ENCODE measurements around the gene IGFBP6.

Gene IGFBP6

DNA sequence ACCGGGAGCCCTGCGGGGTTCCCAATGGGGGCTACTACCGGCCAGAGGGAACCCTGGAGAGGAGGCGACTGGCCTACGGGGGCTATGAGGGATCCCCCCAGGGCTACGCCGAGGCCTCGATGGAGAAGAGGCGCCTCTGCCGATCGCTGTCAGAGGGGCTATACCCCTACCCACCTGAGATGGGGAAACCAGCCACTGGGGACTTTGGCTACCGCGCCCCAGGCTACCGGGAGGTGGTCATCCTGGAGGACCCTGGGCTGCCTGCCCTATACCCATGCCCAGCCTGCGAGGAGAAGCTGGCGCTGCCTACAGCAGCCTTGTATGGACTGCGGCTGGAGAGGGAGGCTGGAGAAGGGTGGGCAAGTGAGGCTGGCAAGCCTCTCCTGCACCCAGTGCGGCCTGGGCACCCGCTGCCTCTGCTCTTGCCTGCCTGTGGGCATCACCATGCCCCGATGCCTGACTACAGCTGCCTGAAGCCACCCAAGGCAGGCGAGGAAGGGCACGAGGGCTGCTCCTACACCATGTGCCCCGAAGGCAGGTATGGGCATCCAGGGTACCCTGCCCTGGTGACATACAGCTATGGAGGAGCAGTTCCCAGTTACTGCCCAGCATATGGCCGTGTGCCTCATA is 37.9 kb upstream of the IGFBP6 start:
- no peak for DNase-seq (ENCODE audit: low read depth)

DNA sequence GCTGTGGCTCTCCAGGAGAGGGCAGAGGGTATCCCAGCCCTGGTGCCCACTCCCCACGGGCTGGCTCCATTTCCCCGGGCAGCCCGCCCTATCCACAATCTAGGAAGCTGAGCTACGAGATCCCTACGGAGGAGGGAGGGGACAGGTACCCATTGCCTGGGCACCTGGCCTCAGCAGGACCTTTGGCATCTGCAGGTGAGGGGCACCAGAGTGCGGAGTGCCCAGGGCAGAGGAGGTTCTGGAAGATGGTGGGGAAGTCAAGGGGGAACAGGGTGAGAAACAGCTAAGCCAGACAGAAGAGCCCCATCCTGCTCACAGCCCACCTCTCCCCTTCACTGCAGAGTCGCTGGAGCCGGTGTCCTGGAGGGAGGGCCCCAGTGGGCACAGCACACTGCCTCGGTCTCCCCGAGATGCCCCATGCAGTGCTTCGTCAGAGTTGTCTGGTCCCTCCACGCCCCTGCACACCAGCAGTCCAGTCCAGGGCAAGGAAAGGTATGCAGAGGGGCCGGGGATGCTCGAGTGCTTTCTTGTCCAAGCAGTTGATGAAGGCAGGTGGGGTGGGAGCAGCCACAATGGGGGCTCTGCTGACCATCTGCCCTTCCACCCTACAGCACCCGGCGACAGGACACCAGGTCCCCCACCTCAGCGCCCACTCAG is 37.3 kb upstream of the IGFBP6 start:
- no peak for DNase-seq (ENCODE audit: low read depth)

DNA sequence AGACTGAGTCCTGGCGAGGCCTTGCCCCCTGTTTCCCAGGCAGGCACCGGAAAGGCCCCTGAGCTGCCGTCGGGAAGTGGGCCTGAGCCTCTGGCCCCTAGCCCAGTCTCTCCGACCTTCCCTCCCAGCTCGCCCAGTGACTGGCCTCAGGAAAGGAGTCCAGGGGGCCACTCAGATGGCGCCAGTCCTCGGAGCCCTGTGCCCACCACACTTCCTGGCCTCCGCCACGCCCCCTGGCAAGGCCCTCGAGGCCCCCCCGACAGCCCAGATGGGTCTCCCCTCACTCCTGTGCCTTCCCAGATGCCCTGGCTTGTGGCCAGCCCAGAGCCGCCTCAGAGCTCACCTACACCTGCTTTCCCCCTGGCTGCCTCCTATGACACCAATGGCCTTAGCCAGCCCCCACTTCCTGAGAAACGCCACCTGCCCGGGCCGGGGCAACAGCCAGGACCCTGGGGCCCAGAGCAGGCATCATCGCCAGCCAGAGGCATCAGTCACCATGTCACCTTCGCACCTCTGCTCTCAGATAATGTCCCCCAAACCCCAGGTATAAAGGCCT is 36.7 kb upstream of the IGFBP6 start:
- no peak for DNase-seq (ENCODE audit: low read depth)

DNA sequence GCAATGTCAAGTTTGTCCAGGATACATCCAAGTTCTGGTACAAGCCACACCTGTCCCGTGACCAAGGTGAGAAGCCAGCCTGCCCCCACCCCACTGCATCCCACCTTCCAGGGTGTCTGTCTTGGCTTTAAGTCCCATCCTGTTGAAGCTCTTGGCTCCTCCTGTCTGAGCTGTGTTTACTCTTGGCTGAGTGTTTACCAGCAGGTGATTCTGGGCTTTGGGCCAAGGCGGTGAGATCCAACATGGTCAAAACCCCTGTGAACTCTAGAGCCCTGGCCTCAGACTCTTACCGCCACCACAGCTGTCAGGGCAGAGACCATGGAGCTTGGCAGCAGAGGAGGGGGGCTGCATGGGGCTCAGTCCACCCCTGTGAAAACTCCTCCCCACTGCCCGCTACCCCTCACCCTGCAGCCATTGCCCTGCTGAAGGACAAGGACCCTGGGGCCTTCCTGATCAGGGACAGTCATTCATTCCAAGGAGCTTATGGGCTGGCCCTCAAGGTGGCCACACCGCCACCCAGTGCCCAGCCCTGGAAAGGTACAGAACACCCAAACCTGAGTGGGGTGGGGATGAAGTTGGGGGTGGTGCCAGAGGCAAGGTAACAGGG is 36.0 kb upstream of the IGFBP6 start:
- DNase-seq (ENCODE audit: low read depth), result no peak

DNA sequence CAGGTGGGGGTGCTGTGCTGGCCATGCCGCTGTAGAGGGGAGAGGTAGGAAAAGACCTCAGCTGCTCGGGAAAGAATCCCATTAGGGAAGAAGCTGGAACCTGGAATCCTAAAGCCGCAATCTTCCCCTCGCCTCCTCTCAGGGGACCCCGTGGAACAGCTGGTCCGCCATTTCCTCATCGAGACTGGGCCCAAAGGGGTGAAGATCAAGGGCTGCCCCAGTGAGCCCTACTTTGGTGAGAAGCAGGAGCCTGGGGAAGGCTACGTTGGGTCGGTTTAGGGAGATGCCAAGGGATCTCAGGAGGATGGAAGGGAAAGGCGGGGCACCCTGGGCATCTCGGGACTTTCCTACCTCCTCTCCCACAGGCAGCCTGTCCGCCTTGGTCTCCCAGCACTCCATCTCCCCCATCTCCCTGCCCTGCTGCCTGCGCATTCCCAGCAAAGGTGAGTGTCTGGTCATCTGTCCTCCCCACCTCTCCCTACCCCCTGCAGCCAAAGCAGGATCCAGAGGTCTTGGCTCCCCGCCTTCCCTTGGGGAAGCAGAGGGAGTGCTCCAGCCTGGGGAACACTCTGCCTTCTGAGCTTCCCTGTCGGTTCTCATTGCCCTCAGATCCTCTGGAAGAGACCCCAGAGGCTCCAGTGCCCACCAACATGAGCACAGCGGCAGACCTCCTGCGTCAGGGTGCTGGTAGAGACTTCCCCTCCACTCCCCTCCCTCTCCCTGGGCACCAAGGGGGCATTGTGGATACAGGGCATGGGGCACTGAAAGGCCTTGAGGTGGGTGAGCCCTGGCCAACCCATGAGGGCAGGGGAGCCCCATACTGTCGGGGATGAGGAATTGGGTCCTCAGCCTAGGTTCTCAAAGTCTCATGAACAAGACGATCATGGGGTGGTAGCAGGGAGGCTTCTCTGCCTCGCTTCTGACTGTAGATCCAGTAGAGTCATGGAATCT is 35.2 kb upstream of the IGFBP6 start:
- DNase-seq (ENCODE audit: low read depth), result no peak

DNA sequence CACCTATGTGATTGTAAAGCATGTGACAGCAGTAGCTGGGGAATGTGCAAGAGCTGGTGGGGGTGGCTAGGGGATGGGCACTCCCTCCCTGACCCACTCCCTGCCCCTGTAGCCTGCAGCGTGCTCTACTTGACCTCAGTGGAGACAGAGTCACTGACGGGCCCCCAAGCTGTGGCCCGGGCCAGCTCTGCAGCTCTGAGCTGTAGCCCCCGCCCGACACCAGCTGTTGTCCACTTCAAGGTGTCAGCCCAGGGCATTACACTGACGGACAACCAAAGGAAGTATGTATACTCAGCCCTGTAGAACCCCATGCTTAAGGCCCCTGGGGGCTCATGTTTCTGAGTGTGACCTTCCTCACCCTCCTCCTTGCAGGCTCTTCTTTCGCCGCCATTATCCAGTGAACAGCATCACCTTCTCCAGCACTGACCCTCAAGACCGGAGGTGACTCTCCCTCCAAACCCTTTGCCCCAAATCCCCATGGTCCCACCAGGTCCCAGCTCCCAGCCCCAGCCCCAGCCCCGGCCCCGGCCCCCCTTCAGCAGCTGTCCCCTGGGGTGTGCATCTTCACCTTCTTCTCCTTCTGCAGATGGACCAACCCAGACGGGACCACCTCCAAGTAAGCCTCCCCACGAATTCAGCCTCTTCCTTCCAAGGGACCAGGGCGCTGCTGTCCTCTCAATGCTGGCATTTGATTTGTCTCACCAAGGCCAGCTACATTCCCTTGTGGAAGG is 34.3 kb upstream of the IGFBP6 start:
- DNase-seq (ENCODE audit: low read depth), result no peak

DNA sequence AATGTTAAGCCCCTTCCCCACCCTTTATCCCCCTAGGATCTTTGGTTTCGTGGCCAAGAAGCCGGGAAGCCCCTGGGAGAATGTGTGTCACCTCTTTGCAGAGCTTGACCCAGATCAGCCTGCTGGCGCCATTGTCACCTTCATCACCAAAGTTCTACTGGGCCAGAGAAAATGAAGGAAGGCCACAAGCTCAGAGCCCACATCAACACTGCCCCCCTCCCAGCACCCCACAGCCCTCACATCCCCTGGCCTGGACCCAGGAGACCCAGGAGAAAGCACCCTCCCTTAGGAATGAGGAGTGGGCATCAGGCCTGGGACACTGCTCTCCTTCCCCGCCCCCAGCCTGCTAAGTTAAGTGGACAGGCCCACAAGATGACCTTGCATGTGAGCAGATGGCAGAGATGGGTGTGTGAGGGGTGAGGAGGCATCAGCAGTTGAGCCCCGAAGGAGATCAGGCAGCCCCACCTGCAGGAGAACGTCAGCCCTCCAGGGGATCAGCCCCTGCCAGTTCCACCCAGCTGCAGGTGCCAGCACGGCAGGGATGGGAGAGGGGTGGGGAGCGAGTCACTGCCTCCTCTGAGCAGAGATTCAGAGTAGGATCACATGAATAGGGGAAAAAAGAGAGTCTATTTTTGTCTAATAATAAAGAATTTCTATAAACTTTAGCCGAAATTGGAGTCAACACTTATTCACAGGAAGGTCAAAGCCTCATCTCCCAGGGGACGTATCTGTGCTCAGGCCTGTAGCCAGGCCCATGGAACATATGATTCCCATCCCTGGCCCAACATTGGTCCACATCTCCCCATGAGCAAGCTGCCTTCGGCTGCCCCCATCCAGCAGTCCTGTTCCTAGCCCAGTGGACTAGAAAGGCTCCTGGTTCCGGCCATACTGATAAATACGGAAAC is 33.5 kb upstream of the IGFBP6 start:
- no peak for DNase-seq (ENCODE audit: low read depth)

DNA sequence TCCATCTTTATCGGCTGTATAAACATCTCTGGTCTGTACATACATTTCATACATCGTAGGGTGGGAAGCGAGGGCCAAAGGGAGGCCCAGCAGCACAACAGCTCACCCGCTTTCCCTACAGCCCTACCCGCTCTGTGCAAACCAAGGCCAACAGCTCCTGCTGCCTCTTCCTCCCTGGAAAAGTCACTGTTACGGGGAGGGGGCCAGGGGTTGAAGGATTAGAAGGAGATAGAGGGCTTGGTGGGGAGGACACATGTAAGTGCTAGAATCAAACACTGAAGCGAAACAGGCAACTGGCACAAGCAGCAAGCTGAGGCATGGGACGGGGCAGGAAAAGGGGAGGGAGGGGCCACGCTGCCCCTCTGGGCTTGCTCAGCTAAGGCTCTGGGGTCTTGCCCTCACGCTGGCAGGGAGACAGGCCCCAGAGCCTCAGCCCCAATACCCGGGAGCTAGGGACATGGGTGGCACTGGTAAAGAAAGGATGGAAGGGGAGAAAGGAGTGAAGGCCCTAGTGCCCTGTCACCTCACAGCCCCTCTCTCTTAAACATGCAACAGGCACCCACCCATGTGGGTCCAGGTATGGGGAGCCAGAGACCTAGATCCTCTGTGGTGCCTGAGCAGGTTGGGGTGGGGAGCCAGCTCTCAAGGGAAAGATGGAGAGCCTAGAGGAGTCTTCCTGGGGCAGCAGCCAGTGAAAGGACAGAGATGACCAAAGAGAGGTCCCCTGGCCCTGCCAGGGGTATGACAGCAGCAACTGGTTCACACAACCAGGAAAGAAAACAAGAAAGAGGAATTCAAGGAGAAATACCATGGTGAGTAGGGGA is 32.6 kb upstream of the IGFBP6 start:
- DNase-seq (ENCODE audit: low read depth), result no peak

DNA sequence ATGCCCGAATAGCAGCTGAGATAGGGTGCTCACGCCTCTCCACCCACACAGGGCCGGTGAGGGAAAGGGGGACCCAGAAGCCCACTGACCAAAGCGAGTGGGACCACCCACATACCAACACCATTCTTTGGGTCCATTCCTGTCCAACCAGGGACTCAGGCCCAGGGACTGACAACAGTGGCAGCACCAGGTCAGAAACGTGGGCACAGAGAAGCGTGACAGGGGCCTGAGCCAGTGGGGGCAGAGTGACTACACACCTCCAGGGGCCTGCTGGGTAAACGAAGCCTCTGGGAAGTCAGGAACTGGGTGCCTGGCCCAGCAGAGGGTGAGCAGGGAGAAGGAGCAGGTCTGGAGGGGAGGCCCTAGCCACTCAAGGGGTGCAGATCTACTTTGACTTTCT is 32.0 kb upstream of the IGFBP6 start:
- no peak for DNase-seq (ENCODE audit: low read depth)

DNA sequence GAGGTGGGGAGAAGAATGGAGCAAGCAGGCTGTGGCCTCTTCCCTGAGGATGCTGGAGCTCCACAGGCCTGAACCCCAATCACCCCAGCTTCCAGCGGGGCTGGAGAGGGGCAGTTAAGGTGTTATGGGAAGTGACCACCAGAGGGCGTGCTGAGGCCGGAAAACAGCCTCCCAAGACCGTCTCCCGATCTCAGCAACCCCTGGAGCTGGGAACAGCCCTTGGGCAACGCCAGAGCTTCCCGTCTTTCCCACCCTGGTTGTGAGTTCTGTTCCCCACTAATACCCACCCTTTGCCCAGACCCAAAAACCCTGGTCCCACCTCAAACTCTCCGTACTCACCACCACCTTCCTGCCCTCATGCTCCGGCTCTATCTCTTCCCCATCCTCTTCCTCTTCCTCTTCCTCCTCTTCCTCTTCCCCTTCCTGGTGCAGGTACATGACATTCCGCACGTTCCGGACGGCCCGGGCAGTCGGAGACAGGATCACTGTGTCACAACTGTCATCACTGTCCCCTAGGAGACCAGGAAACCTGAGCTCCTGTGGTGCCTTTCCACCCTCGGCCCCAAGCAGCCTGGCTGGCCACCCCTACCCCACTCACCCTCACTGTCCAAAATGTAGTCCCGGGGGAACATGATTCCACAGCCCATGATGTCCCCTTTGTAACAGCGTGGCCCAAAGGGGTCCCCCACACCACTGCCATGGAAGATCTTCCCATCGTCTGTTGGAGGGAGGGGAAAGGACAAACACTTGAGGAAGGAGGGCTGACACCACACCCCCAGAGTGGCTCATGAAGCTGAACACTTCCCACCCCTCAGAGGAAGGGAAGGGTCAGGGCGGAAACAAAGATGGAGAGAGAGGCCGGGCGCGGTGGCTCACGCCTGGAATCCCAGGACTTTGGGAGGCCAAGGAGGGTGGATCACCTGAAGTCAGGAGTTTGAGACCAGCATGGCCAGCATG is 31.2 kb upstream of the IGFBP6 start:
- DNase-seq (ENCODE audit: low read depth), result peak; percentile 64

DNA sequence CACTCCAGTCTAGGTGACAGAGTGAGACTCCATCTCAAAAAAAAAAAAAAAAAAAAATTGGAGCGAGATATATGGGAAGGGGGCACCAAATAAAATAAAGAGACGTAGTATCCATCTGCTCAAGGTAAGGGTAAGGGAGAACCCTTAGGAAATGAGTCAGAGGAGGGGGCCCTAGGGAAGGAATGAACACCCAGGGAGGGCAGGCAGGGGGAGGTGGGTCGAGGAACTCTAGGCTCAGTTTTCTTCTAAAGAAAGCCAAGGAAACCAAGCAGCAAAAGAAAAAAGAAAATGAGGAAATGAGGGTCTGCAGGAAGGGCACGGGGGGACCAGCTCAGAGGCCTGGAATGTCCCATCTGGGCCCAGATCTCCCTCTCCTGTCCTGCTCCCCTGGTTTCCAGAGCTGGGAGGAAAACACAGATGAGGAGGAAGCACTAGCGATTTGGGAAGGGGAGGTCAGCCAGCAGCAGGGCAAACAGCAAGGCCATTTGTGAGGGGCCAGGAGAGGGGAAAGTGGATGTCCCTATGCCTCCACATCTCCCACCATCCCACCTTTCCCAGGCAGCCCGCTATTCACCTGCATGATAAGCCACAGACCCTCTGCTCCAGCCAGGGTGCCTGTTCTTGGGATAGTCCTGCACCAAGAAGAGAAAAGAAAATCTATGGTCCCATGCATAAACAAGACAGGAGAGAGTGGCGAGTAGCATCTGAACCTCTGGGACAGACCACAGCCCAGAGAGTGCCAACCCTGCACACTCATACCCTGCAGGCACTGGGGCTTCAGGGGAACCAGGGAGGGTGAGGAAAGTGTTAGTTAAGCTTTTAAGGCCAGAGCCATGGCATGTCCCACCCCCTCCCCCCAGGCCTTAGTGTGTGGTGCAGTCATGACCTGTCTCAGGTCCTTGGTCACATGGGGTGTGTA is 30.1 kb upstream of the IGFBP6 start:
- DNase-seq (ENCODE audit: low read depth), result no peak

DNA sequence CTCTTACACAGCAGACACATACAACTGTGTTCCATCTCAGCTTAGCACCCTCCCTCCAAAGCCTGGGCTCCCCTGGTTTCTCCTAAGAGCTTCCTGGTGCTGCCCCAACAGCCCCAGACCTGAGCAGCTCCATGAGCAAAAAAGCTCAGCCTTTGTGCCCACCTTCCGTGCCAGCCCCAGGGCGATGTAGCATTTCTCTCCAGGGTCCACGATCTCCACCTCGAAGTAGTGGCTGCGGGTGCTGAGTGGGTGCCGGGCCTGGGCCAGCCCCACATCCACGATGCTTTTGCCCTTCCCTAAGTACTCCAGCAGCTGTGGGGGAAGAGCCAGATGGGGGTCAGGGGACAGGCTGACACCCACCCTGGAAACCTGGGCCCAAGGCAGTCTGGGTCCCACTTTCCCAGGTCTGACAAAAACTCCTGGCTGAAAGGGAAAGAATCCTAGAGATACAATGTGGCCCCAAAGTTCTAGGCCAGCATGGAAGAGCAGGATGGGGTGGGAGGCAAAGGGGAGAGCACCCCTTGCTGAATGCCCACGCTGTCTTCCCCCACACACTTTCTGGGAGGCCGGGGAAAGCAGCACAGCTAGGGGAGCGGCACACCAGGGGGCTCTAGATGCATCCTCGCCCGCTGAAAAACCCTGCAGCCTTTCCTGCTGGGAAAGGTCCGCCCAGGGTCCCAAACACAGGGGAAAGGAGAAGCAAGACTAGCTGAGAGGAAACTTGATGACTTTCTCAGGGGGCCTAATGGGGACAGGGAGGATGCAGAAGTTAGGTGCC is 29.3 kb upstream of the IGFBP6 start:
- DNase-seq (ENCODE audit: low read depth), result no peak

DNA sequence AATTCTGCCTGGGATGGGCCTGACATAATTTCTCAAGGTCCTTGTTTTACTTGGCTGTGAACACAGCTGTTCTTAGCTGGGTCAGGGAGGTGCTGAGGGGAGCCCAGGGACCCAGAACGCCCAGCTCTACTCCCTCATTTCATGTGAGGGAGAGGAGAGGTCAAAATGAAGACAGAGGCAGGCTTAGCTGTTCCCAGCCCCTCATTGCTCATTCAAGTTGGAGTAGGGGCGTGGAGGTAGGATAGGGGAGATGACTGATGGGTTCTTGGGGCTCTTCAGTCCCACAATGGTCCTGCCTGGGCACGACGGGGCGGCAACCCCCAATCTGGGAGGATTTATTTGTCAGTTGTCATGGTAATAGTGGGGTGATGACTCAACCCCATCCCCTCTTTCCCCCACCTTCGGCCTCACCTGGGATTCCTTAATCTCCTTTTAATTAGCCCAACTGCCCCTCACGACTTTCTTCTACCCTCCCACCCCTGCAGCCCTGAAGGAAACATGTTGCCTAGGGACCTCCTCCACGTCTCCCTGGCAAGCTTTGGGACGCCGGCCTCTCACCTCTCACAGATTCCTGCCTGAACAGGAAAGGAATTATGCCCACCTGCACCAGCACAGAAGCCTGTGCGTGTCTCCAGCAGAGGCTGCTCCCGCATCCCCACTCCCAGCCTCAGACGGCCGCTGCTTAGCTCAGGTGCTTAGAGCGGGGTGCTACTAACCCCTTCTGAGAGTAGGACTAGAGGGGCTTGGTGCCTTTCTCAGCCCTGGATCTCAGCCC is 28.5 kb upstream of the IGFBP6 start:
- no peak for DNase-seq (ENCODE audit: low read depth)

DNA sequence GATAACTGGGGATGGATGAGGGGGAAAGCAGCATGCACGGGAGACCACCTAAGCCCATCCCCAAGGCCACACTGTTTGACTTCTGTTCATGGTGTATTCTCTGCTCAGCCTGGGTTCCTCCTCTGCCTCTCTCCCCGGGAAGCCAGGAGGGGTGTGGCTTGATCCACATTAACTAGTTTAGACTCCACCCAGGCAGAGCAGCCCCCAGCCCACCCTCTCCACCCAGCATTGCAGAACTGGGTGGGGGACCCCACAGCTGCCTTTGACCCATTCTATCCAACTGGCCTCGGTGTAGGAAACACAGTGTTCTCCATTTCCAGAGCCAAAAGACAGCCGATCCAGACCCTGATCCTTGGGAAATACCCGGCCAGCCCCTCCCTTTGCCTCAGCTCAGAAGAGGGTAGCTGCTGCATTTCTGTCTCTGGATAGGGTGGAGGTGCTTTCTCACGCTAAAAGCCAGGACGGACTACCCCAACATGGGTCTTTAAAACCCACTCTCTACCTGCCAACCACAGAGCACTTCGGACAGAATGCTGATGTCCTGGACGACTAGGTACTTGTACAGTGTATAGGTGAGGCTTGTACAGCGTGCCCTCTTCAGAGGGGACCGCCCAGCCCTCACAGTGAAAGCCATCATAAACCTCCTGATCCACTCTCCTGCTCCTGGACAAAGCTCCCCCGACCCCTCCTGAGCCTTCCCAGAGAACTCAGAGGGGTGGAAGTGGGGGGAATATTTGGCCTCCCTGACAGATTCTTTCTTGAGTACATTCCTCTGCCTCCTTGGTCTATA is 27.7 kb upstream of the IGFBP6 start:
- no peak for DNase-seq (ENCODE audit: low read depth)
